GM23338 (cell line): ENCODE data around the gene TBC1D2B. TPM values are rescaled to one million over a fixed set of nuclear protein-coding genes. Genes with fewer than 3 reads are reported as not detected.

ENCODE experiments used
- ATAC-seq: fragments of 200-7000 bp; cut with Tn5 transposase; 3 replicates; pipeline ENCODE4 v1.9.1; 2020
- DNase-seq: peaks from one replicate; pipeline ENCODE4 v3.0.0-alpha.2; 2015; ENCODE audit warnings: low spot score
- H2AFZ ChIP-seq: fragments of 200-600 bp; sonication (generic); 2 replicates; pipeline ENCODE4 v1.8.0; 2016; ENCODE audit warnings: antibody characterized with exemption, mild to moderate bottlenecking, moderate library complexity
- H3F3A ChIP-seq: fragments of 200-600 bp; sonication (generic); replicated peaks from 2 replicates; pipeline ENCODE4 v1.8.0; 2017; ENCODE audit warnings: antibody characterized with exemption, mixed run types, low read depth
- H3K27ac ChIP-seq: fragments of 200-600 bp; sonication (generic); 2 replicates; pipeline ENCODE4 v1.6.1; 2016; ENCODE audit warnings: low read depth
- H3K27me3 ChIP-seq: fragments of 200-600 bp; sonication (generic); 2 replicates; pipeline ENCODE4 v1.8.0; 2016; ENCODE audit warnings: mild to moderate bottlenecking, mixed run types, moderate library complexity; ENCODE audit not compliant: insufficient read depth
- H3K36me3 ChIP-seq: fragments of 200-600 bp; sonication (generic); 2 replicates; pipeline ENCODE4 v1.8.0; 2016; ENCODE audit warnings: mild to moderate bottlenecking; ENCODE audit not compliant: insufficient read depth
- H3K4me1 ChIP-seq: fragments of 200-600 bp; sonication (generic); 2 replicates; pipeline ENCODE4 v1.8.0; 2016; ENCODE audit warnings: mild to moderate bottlenecking, moderate library complexity; ENCODE audit not compliant: insufficient read depth
- H3K4me2 ChIP-seq: fragments of 200-600 bp; sonication (generic); 2 replicates; pipeline ENCODE4 v1.7.1; 2017; ENCODE audit warnings: mixed run types
- H3K4me3 ChIP-seq: fragments of 200-600 bp; sonication (generic); 2 replicates; pipeline ENCODE4 v1.6.1; 2016; ENCODE audit warnings: mixed run types
- H3K79me2 ChIP-seq: fragments of 200-600 bp; sonication (generic); replicated peaks from 2 replicates; pipeline ENCODE4 v1.8.0; 2017; ENCODE audit warnings: mild to moderate bottlenecking; ENCODE audit not compliant: insufficient read depth
- H3K9me2 ChIP-seq: fragments of 200-600 bp; sonication (generic); 2 replicates; pipeline ENCODE4 v1.8.0; 2017; ENCODE audit not compliant: insufficient read depth
- H4K20me1 ChIP-seq: fragments of 200-600 bp; sonication (generic); replicated peaks from 2 replicates; pipeline ENCODE4 v1.8.0; 2017; ENCODE audit warnings: mild to moderate bottlenecking; ENCODE audit not compliant: insufficient read depth
- H3K27ac Mint-ChIP-seq: 2 replicates; pipeline ENCODE4 v1.8.0; 2020; ENCODE audit warnings: inconsistent platforms, mild to moderate bottlenecking, moderate library complexity, mixed read lengths
- H3K27me3 Mint-ChIP-seq: 3 replicates; pipeline ENCODE4 v1.8.0; 2022; ENCODE audit warnings: low read depth, mild to moderate bottlenecking, moderate library complexity, mixed read lengths, inconsistent platforms; ENCODE audit not compliant: insufficient read depth, poor library complexity
- H3K36me3 Mint-ChIP-seq: 3 replicates; pipeline ENCODE4 v1.8.0; 2021; ENCODE audit warnings: low read depth, mild to moderate bottlenecking, inconsistent platforms, moderate library complexity, mixed read lengths
- H3K4me1 Mint-ChIP-seq: 3 replicates; pipeline ENCODE4 v1.8.0; 2020; ENCODE audit warnings: mild to moderate bottlenecking, inconsistent platforms, mixed read lengths
- H3K4me3 Mint-ChIP-seq: 3 replicates; pipeline ENCODE4 v1.8.0; 2021; ENCODE audit warnings: moderate library complexity, mild to moderate bottlenecking, inconsistent platforms, mixed read lengths
- H3K9me3 Mint-ChIP-seq: 3 replicates; pipeline ENCODE4 v1.8.0; 2020; ENCODE audit warnings: moderate library complexity, mild to moderate bottlenecking, inconsistent platforms, mixed read lengths
- CTCF ChIP-seq, 2 experiments: fragments of 200-600 bp in 1 of 2; sonication (generic) in 1 of 2; conservative IDR thresholded peaks; 2 replicates each; pipeline versions ENCODE4 v1.5.1 to v1.6.1; 2016 to 2017; ENCODE audit warnings: antibody characterized with exemption in 2 of 2, low read depth in 2 of 2, mild to moderate bottlenecking in 2 of 2, moderate library complexity in 1 of 2
- ETS1 ChIP-seq: IDR thresholded peaks from 2 replicates; pipeline ENCODE4 v1.6.1; 2016; ENCODE audit warnings: antibody characterized with exemption
- EZH2 ChIP-seq: fragments of 200-600 bp; sonication (generic); IDR thresholded peaks from one replicate; pipeline ENCODE4 v1.8.0; 2017; ENCODE audit warnings: antibody characterized with exemption, mild to moderate bottlenecking, low read depth; ENCODE audit not compliant: unreplicated experiment
- EZH2phosphoT487 ChIP-seq: fragments of 200-600 bp; sonication (generic); IDR thresholded peaks from one replicate; pipeline ENCODE4 v1.8.1; 2018; ENCODE audit warnings: antibody characterized with exemption; ENCODE audit not compliant: unreplicated experiment
- JUNB ChIP-seq: IDR thresholded peaks from one replicate; pipeline ENCODE4 v1.6.1; 2016; ENCODE audit warnings: antibody characterized with exemption; ENCODE audit not compliant: unreplicated experiment
- NANOG ChIP-seq: IDR thresholded peaks from 2 replicates; pipeline ENCODE4 v1.6.1; 2016; ENCODE audit warnings: antibody characterized with exemption, borderline replicate concordance
- POLR2AphosphoS5 ChIP-seq: IDR thresholded peaks from 2 replicates; pipeline ENCODE4 v1.6.1; 2016; ENCODE audit warnings: antibody characterized with exemption, low read depth
- REST ChIP-seq: IDR thresholded peaks from one replicate; pipeline ENCODE4 v1.6.1; 2018; ENCODE audit warnings: antibody characterized with exemption; ENCODE audit not compliant: unreplicated experiment
- STAT1 ChIP-seq: IDR thresholded peaks from one replicate; pipeline ENCODE4 v1.6.1; 2016; ENCODE audit warnings: antibody characterized with exemption; ENCODE audit not compliant: unreplicated experiment
- ZNF114 ChIP-seq: fragments of 250-450 bp; sonication (Bioruptor Pico); IDR thresholded peaks from 2 replicates; pipeline ENCODE4 v1.5.0; 2020; ENCODE audit warnings: mild to moderate bottlenecking, moderate library complexity
- ZNF331 ChIP-seq: fragments of 250-450 bp; sonication (Bioruptor Pico); IDR thresholded peaks from 2 replicates; pipeline ENCODE4 v1.5.0; 2020; ENCODE audit warnings: low read depth, mild to moderate bottlenecking, moderate library complexity
- polyA plus RNA-seq: library from polyadenylated mRNA; unstranded; fragments of >200 nt; fragmentation: Nextera tagmentation; extraction: Ambion mirVana; gene quantifications from 2 replicates; pipeline ENCODE4 v1.2.1, GENCODE V29; 2016
- total RNA-seq: library from RNA; depleted of rRNA; stranded (reverse); fragments of >200 nt; shearing (Covaris generic); gene quantifications from 2 replicates; pipeline ENCODE4 v1.2.3, GENCODE V29; 2014

TBC1D2B gene
- total and polyA plus RNA-seq, 2 experiments from 2014 or later: 3.6 to 17.8 TPM

GRCh38 chr15:77985031-77985930 lies 92.2 kb downstream of the TBC1D2B start:
- H3K79me2 ChIP-seq: no peaks in the 10 kb centered on the region
- peaks cover 8% of the 10 kb centered on the region for H3K27me3 Mint-ChIP-seq
- DNase-seq (no peak), ATAC-seq (no peak)
- H3K36me3 ChIP-seq: no peaks in the 10 kb centered on the region
- no peaks in the 10 kb centered on the region; the same call in 2 of the 3 replicates for H3K36me3 Mint-ChIP-seq
- no peak overlapping the region for H2AFZ ChIP-seq
- peaks cover 16% of the 10 kb centered on the region for H3K4me1 Mint-ChIP-seq
- H3K4me2 ChIP-seq: no peak overlapping the region
- no peaks in the 10 kb centered on the region for H3K27me3 ChIP-seq
- H3K27ac Mint-ChIP-seq: no peak overlapping the region
- no peak overlapping the region for H3K4me3 ChIP-seq
- H3K4me3 Mint-ChIP-seq: no peak overlapping the region
- H3K9me2 ChIP-seq: no peaks in the 10 kb centered on the region
- H3K27ac ChIP-seq: no peak overlapping the region
- TF ChIP-seq POLR2AphosphoS5: no peak
- TF ChIP-seq NANOG: no peak
- no peak for TF ChIP-seq JUNB
- no peak for TF ChIP-seq CTCF (conservative IDR thresholded peaks at IDR 0.05; ENCODE audit: low read depth in 2 of 2)
- no peak for TF ChIP-seq ZNF114
- no peak for TF ChIP-seq ZNF331 (CRISPR knock-in tag)
- TF ChIP-seq STAT1: no peak
- no peak for TF ChIP-seq REST
- no peak for TF ChIP-seq EZH2
- TF ChIP-seq ETS1: no peak
- TF ChIP-seq EZH2phosphoT487: no peak
- H3K9me3 Mint-ChIP-seq: no peaks in the 10 kb centered on the region
- no peaks in the 10 kb centered on the region for H4K20me1 ChIP-seq
- H3K4me1 ChIP-seq: no peaks in the 10 kb centered on the region; the same call in 1 of the 2 replicates
- H3F3A ChIP-seq: no peaks in the 10 kb centered on the region
